ENCODE results near the gene APPBP2.
"Not testable (repeated sequence)": the region's sequence is repeated elsewhere in the genome, so short reads cannot be mapped to it uniquely, and the experiment has no call there.

Gene APPBP2

GRCh38 chr17:60491771-60492170 lies 34.3 kb downstream of the APPBP2 start:
- DNase-seq, result no peak

GRCh38 chr17:60490594-60490993 lies 35.4 kb downstream of the APPBP2 start:
- not testable (repeated sequence) for DNase-seq

GRCh38 chr17:60481604-60482003 lies 44.4 kb downstream of the APPBP2 start:
- DNase-seq, result no peak

GRCh38 chr17:60473788-60474187 lies 52.3 kb downstream of the APPBP2 start:
- no peak for DNase-seq

GRCh38 chr17:60472449-60472848 lies 53.6 kb downstream of the APPBP2 start:
- no peak for DNase-seq

GRCh38 chr17:60471451-60471850 lies 54.6 kb downstream of the APPBP2 start:
- no peak for DNase-seq

- no peak for DNase-seq
Measured at GRCh38 chr17:60468371-60468770, 57.7 kb downstream of the APPBP2 start.

- no peak for DNase-seq
Measured at GRCh38 chr17:60464343-60464742, 61.7 kb downstream of the APPBP2 start.

GRCh38 chr17:60463157-60463835 lies 62.7 kb downstream of the APPBP2 start:
- DNase-seq, result no peak

GRCh38 chr17:60461584-60461983 lies 64.5 kb downstream of the APPBP2 start:
- DNase-seq, result no peak

- no peak for DNase-seq
Measured at GRCh38 chr17:60457148-60457547, 68.9 kb downstream of the APPBP2 start.

- no peak for DNase-seq
Measured at GRCh38 chr17:60455378-60455777, 70.7 kb downstream of the APPBP2 start.

- no peak for DNase-seq
Measured at GRCh38 chr17:60451965-60452364, 74.1 kb downstream of the APPBP2 start.

- DNase-seq, result no peak
Measured at GRCh38 chr17:60451071-60451470, 75.0 kb downstream of the APPBP2 start.

- DNase-seq, result no peak
Measured at GRCh38 chr17:60447375-60447774, 78.7 kb downstream of the APPBP2 start.

- no peak for DNase-seq
Measured at GRCh38 chr17:60445144-60445543, 80.9 kb downstream of the APPBP2 start.

GRCh38 chr17:60443713-60444112 lies 82.3 kb downstream of the APPBP2 start:
- no peak for DNase-seq

GRCh38 chr17:60442271-60443173 lies 83.5 kb downstream of the APPBP2 start:
- no peak for DNase-seq

- no peak for DNase-seq
Measured at GRCh38 chr17:60439501-60439900, 86.5 kb downstream of the APPBP2 start.

GRCh38 chr17:60436676-60437075 lies 89.4 kb downstream of the APPBP2 start:
- DNase-seq, result no peak

- DNase-seq, result peak; percentile 75
Measured at GRCh38 chr17:60435244-60436167, 90.5 kb downstream of the APPBP2 start.

- DNase-seq, result not testable (repeated sequence)
Measured at GRCh38 chr17:60433021-60433997, 92.7 kb downstream of the APPBP2 start.
